ENCODE measurements around the gene ANKRD62. TPM values are rescaled to one million over a fixed set of nuclear protein-coding genes. Genes with fewer than 3 reads are reported as not detected.

ANKRD62 gene
- total and polyA plus RNA-seq, 10 donors, result not detected

DNA sequence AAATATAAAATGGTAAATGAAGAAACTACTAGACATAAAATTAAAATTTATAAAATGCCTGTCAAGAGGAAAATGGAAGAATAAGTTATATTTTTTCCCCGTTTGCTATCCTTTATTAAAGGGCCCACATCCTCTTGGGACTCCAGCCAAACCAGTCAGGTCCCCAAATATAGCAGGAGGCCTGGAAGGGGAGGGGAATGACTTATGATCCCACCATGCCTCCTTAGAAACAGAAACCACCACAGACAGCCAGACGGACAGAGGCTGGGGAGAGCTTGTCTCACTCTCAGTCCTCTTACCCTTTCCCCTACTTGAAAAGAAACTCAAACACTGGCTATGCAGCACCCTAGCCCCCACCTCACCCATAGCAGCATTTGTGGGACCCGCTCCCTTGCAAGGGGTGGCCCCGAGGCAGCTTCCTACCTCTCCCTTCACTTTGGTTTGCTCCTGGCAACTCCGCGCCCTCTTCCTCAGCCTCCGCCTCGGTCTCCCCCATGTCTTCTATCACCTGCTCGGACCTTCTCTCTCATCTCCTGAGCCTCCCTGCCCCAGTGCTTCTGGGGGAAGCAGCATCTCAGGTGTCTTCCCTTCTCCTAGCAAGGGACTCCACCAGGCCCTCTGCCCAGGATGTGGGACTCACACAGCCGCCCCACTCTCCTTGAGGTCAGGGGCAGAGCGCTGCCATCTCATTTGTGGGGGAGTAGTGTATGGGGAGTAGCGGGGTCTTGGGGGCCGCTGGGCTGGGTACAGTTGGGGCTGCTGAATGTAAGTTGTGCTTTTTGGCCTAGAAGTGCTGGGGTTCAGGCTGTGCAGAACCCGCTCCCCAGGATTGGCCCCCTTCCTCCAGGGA, 37.4 kb upstream of the ANKRD62 start:
- WGBS, 5 donors, result 60 to 77% (median 73%) methylated on average over 14 of the region's 14 CpGs
- Histone ChIP-seq H3K27ac (no peak overlapping the region), H3K36me3 (no peaks in the 10 kb centered on the region), H3K27me3 (replicated peaks in 1 of 7) (no peaks in the 10 kb centered on the region), H3K9me3 (no peaks in the 10 kb centered on the region), H3K4me3 (no peak overlapping the region), H3K4me1 (peaks cover 0 to 22% (median 4%) of the 10 kb centered on the region in 6 donors)
- no peak for DNase-seq
- intact Hi-C loops (cut with DNase I; ENCODE audit: low total_unique reads), result no loop called here
- TF ChIP-seq POLR2A (IDR thresholded peaks at IDR 0.05), result no peak
- TF ChIP-seq, protein P1, sequence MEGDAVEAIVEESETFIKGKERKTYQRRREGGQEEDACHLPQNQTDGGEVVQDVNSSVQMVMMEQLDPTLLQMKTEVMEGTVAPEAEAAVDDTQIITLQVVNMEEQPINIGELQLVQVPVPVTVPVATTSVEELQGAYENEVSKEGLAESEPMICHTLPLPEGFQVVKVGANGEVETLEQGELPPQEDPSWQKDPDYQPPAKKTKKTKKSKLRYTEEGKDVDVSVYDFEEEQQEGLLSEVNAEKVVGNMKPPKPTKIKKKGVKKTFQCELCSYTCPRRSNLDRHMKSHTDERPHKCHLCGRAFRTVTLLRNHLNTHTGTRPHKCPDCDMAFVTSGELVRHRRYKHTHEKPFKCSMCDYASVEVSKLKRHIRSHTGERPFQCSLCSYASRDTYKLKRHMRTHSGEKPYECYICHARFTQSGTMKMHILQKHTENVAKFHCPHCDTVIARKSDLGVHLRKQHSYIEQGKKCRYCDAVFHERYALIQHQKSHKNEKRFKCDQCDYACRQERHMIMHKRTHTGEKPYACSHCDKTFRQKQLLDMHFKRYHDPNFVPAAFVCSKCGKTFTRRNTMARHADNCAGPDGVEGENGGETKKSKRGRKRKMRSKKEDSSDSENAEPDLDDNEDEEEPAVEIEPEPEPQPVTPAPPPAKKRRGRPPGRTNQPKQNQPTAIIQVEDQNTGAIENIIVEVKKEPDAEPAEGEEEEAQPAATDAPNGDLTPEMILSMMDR (IDR thresholded peaks at IDR 0.05 in 8 of 11, conservative IDR thresholded peaks at IDR 0.05 in 3 of 11), result no peak
- no peak for TF ChIP-seq POLR2AphosphoS5 (IDR thresholded peaks at IDR 0.05)

DNA sequence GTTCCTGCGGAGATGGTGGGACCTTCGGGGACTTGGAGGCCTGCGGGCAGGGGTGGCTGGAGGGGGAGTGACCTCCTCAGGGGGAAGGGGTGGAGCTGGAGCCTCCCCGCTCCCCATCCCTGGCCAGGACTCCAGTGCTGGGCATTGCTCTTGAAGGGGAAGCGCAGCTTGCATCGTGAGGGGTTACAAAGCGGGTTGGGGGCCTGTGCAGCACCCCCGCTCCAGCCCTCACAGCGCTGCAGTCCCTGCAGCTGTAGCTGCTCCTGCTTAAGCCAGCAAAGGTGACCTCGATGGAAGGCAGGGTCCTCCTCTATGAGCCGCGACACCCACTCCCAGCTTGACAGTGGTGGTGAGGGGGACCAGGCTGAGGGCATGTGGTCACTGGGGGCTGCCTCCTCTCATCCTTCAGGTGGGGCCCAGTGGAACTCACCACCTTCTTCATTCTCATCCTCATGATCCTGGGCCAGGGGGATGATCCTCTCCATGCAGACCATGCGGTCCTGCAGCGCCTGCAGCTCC, 36.7 kb upstream of the ANKRD62 start:
- DNase-seq, result no peak
- H3K9me3 ChIP-seq, result no peaks in the 10 kb centered on the region
- H3K27ac ChIP-seq, result no peak overlapping the region
- intact Hi-C loops (cut with DNase I; ENCODE audit: low total_unique reads), result no loop called here
- no peaks in the 10 kb centered on the region for H3K27me3 ChIP-seq (replicated peaks in 1 of 7)
- TF ChIP-seq, protein P1 (IDR thresholded peaks at IDR 0.05 in 8 of 11, conservative IDR thresholded peaks at IDR 0.05 in 3 of 11), result no peak
- TF ChIP-seq POLR2AphosphoS5 (IDR thresholded peaks at IDR 0.05) (no peak), POLR2A (IDR thresholded peaks at IDR 0.05) (no peak)
- 79 to 91% (median 90%) methylated on average over 5 to 14 of the region's 14 CpGs for WGBS, 5 donors
- no peaks in the 10 kb centered on the region for H3K36me3 ChIP-seq
- no peak overlapping the region for H3K4me3 ChIP-seq
- H3K4me1 ChIP-seq, result peaks cover 0 to 17% (median 4%) of the 10 kb centered on the region in 6 donors

DNA sequence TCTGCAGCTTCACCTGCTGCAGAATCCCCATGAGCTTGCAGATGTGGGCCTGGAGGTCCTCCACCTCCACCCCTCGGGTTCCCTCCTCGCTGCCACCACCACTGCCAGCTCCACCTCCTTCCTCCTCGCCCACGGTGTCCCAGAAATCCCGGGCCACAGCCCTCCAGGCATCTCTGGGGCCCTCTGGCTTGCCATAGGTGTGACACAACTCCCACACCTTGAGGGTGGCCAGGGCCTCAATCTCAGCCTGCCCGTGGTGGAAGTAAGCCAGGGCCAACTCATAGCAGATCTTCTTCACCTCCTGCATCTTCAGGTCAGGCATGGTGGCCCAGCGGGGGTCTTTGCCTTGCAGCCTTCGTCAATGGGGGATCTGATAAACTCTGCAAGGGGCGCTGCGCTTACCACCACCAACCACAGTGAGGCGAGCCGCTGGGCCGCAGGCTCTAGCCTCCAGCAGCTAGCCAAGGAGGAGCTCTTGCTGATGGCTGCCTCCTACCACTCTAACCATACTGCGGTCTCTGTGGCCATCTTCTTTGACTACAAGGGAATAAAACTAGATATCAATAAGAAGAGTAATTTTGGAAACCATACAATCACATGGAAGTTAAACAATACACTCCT, 36.1 kb upstream of the ANKRD62 start:
- WGBS, 5 donors, result 73 to 89% (median 88%) methylated on average over 14 of the region's 14 CpGs
- DNase-seq, result no peak
- H3K4me3 ChIP-seq, result no peak overlapping the region
- no peaks in the 10 kb centered on the region for H3K36me3 ChIP-seq
- peaks cover 0 to 15% (median 4%) of the 10 kb centered on the region in 6 donors for H3K4me1 ChIP-seq
- intact Hi-C loops (cut with DNase I; ENCODE audit: low total_unique reads), result no loop called here
- H3K9me3 ChIP-seq, result no peaks in the 10 kb centered on the region
- no peaks in the 10 kb centered on the region for H3K27me3 ChIP-seq (replicated peaks in 1 of 7)
- TF ChIP-seq, protein P1 (IDR thresholded peaks at IDR 0.05 in 8 of 11, conservative IDR thresholded peaks at IDR 0.05 in 3 of 11), result no peak
- no peak for TF ChIP-seq POLR2AphosphoS5 (IDR thresholded peaks at IDR 0.05)
- no peak for TF ChIP-seq POLR2A (IDR thresholded peaks at IDR 0.05)
- H3K27ac ChIP-seq, result no peak overlapping the region

Data from spleen (tissue), 11 donors.